Stomach (tissue), 4 donors: Measurements from ENCODE around the gene CCDC102B.

Experiments
- POLR2AphosphoS5 ChIP-seq, 3 donors: sonication (generic); formaldehyde crosslinking; IDR thresholded peaks; one replicate each; pipeline ENCODE4 v1.6.1; 2016; ENCODE audit warnings: antibody characterized with exemption in 3 of 3
- TF ChIP-seq, protein P1 (sequence below), 7 experiments: fragments of 450-650 bp in 4 of 7; fragments of 200-600 bp in 3 of 7; sonication (generic) in 3 of 7; IDR thresholded peaks; one replicate each; pipeline ENCODE4 v1.5.1; 2016 to 2019; ENCODE audit warnings: antibody characterized with exemption in 7 of 7, control low read depth in 2 of 7, mild to moderate bottlenecking in 1 of 7

DNA sequence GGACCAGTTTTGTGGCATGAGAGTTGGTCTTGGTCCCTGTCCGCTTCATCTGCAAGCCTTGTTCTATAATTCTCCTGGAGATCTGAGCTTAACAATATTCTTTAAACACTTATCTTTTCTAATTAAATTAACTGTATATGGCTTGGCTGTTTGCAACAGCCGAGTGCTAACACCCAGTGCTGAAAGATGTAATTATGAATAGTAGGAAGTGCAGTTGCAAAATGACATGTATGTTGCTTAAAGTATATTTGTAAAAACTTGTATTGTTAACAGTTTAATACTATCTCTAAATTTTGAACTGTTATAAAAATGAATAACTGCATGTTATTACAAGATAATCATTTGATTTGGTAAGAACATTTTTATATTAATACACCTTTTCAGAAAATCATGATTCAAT is 45.1 kb downstream of the CCDC102B start:
- TF ChIP-seq, protein P1, sequence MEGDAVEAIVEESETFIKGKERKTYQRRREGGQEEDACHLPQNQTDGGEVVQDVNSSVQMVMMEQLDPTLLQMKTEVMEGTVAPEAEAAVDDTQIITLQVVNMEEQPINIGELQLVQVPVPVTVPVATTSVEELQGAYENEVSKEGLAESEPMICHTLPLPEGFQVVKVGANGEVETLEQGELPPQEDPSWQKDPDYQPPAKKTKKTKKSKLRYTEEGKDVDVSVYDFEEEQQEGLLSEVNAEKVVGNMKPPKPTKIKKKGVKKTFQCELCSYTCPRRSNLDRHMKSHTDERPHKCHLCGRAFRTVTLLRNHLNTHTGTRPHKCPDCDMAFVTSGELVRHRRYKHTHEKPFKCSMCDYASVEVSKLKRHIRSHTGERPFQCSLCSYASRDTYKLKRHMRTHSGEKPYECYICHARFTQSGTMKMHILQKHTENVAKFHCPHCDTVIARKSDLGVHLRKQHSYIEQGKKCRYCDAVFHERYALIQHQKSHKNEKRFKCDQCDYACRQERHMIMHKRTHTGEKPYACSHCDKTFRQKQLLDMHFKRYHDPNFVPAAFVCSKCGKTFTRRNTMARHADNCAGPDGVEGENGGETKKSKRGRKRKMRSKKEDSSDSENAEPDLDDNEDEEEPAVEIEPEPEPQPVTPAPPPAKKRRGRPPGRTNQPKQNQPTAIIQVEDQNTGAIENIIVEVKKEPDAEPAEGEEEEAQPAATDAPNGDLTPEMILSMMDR (IDR thresholded peaks at IDR 0.05) = no peak
- no peak for TF ChIP-seq POLR2AphosphoS5 (IDR thresholded peaks at IDR 0.05)
